Medulla oblongata (tissue), 1 donor: Measurements from ENCODE around the gene SCNN1B.
"Not testable (repeated sequence)": the region's sequence is repeated elsewhere in the genome, so short reads cannot be mapped to it uniquely, and the experiment has no call there.

Experiments used
- DNase-seq: peaks from one replicate; pipeline ENCODE4 v3.0.0-alpha.2; 2015; ENCODE audit errors: extremely low spot score

SCNN1B gene

DNA sequence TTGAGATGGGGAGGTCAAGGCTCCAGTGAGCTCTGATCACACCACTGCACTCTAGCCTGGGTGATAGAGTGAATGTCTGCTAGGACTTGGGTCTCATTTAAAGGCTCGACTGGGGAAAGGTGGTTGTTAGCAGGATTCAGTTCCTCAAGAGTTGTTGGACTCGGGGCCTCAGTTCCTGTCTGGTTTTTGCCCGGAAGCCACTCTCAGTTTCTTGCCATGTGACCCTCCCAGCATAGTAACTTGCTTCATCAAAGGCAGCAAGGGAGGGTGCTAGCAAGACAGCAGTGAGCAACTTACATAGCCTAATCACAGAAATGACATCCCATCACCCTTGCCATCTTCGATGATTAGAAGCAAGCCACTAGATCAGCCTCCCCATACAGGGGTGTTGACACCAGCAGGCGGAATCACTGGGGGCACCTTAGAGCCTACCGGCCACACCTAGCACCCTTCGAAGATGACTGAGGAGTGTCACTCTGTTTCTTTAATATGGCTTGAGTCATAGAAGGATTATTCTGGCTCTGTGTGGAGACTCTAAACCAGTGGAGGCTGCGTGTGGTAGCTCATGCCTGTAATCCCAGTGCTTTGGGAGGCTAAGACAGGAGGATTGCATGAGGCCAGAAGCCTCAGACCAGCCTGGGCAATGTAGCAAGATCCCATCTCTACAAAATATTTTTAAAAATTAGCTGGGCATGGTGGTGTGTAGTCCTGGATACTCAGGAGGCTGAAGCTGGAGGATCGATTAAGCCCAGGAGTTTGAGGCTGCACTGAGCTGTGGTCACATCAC is 13.2 kb upstream of the SCNN1B start:
- DNase-seq, result no peak

DNA sequence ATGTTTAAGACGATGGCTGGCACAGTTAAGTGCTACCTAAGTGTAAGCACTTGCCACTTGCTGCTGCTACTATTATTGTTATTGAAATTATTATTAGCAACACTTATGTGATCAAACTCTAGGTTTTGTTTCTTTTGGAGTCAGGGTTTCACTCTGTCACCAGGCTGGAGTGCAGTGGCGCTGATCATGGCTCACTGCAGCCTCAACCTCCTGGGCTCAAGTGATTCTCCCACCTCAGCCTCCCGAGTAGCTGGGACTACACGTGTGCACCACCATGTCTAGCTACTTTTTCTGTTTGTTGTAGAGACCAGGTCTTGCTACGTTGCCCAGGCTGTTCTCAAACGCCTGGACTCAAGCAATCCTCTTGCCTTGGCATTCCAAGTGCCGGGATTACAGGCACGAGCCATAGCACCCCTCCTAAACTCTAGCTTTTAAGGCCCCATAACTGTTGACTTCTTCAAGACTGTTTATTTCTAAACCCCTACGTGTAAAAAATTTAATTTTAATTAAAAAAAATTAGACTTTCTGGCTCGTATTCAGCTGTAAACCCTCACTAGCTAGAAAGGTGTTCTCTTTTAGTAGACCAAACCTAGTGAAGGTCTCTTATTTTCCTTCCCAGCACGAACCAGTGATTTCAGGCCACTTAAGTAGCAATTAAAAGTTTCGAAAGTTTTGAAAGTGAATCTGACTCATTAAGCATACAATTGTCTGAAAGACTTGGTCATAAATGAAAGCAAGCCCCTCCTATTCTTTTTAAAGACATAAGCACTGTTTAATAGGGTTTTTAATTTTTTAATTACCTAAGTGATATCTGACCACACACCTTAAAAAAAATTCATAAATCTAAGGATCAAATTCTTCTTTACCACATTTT is 11.7 kb upstream of the SCNN1B start:
- no peak for DNase-seq

DNA sequence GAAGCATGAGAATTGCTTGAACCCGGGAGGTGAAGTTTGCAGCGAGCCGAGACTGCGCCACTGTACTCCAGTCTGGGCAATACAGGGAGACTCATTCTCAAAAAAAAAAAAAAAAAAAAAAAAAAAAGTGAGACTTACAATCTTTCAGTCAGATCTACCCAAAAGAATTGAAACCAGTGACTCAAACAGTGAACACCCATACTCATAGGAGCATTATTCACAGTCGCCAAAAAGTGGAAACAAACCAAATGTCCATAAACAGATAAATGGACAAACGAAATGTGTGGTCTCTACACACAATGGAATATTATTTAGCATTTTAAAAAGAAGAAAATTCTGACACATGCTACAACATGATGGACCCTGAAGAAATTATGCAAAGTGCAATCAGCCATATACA is 9.1 kb upstream of the SCNN1B start:
- no peak for DNase-seq

DNA sequence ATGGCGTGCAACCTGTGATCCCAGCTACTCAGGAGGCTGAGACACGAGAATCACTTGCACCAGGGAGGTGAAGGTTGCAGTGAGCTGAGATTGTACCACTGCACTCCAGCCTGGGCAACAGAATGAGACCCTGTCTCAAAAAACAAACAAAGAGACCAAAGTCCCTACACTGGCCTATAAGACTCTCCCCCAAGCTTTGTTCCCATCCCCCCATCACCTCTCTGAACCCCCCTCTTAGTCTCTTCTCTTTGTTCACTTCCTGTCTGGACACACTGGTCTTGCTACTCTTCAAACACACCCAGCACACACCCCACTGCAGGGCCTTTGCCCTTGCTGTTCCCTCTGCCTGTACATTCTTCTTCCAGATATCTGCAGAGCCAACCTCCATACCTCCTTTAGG is 7.8 kb upstream of the SCNN1B start:
- no peak for DNase-seq

DNA sequence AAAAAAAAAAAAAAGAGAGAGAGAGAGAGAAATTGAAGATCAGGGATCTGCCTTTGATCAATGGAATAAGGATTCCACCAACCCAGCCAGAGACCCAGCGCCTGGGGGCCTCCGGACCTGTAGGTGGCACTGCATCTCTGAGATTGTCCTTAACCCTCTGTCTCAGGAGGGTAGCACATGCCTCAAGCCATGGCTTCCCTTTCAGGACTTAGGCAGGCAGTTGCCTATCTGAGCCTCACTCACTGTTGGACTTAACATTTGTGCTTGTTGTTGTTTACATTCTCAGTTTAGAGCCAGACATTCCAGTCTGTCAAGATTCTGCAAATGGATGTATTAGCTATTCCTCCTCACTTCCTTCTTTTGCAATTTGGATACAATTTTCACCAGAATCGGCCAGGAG is 5.1 kb upstream of the SCNN1B start:
- no peak for DNase-seq

DNA sequence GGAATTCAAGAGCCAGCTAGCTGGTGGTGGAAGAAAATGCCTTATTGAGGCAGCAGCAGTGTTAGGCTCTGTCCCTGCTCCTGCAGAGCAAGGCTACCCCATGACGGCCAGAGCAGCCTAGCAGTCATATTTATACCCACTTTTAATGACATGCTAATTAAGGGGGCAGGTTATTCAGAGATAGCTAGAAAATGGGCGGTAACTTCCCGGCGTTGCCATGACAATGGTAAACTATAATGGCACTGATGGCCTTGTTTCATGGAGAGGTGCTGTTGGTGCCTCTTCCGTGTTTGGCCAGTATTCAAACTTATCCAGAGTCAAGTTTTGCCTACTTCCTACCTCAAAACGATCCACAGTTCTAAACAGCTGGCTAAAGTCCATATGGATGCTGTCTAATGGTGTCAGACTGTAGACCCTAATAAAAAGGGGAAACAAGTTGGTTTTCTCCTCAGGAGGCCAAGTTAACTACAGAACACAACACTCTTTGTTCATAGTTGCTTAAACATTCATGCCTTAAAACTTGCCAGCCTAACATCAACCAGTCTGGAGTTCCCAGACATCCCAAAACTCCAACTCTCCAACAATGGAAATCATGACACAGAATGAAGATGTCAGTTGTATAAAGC is 3.7 kb upstream of the SCNN1B start:
- no peak for DNase-seq

DNA sequence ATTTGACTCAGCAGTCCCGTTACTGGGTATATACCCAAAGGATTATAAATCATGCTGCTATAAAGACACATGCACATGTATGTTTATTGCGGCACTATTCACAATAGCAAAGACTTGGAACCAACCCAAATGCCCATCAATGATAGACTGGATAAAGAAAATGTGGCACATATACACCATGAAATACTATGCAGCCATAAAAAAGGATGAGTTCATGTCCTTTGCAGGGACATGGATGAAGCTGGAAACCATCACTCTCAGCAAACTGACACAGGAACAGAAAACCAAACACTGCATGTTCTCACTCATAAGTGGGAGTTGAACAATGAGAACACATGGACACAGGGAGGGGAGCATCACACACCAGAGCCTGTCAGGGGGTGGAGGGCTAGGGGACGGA is 2.3 kb upstream of the SCNN1B start:
- not testable (repeated sequence) for DNase-seq

DNA sequence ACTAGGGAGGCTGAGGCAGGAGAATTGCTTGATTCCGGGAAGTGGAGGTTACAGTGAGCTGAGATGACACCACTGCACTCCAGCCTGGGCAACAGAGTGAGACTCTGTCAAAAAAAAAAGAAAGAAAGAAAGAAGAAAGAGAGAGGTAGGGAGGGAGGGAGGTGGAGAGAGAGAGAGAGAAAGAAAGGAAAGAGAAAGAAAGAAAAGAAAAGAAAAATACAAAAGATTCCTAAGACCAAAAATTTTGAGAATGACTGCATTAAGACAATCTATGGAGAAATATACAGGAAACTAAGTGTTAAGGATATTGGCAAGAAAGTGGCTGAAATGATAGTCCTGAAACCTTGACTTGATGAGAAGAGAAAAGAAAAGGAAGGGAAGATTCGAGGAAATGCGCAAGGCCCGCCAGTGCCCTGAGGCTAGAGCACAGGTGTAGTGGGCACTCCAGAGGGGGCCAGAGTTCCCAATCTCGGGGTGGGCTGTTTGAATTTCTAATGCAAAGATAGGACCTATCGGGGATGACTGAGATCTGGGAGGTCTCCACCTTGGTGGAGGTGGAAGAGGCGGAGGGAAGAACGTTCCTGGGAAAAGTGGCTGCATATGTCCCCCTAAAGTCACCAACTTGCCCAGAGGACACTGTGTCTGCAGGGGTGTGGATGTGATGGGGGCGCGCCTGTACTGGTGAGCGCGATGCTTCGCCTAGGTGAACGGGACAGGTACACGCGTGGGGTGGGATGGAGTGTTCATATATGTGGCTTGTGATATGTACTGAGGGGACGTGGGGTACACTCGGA is 654 bp upstream of the SCNN1B start:
- DNase-seq, result no peak

DNA sequence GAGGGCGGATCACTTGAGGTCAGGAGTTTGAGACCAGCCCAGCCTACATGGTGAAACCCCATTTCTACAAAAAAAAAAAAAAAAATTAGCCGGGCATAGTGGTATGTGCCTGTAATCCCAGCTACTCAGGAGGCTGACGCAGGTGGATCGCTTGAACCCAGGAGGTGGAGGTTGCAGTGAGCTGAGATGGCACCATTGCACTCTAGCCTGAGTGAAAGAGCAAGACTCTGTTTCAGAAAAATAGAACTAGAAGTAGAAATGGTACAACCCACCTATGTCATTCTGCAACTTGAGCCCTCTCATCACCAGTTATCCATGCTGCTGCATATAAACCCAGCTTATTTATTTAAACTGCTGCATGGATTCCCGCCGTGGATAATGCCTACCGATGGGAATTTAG is 1.6 kb downstream of the SCNN1B start:
- no peak for DNase-seq

DNA sequence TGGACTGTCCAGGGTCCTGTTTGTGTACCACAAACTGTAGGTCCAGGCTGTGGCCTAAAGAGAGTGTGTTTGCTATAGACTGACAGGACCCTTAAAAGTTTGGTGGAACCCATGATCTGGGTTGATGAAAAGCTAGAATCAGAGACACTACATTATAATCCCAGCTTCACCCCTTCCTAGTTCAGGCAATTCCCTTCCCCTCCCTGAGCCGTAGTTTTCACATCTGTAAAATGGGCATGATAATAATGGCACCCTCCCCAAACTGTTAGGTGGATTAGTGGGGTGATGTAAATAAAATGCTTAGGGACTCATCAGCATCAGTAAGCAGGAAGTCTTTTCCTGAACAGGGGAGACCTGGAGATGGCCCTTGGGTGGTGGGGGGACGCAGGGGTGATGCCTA is 2.5 kb downstream of the SCNN1B start:
- no peak for DNase-seq

DNA sequence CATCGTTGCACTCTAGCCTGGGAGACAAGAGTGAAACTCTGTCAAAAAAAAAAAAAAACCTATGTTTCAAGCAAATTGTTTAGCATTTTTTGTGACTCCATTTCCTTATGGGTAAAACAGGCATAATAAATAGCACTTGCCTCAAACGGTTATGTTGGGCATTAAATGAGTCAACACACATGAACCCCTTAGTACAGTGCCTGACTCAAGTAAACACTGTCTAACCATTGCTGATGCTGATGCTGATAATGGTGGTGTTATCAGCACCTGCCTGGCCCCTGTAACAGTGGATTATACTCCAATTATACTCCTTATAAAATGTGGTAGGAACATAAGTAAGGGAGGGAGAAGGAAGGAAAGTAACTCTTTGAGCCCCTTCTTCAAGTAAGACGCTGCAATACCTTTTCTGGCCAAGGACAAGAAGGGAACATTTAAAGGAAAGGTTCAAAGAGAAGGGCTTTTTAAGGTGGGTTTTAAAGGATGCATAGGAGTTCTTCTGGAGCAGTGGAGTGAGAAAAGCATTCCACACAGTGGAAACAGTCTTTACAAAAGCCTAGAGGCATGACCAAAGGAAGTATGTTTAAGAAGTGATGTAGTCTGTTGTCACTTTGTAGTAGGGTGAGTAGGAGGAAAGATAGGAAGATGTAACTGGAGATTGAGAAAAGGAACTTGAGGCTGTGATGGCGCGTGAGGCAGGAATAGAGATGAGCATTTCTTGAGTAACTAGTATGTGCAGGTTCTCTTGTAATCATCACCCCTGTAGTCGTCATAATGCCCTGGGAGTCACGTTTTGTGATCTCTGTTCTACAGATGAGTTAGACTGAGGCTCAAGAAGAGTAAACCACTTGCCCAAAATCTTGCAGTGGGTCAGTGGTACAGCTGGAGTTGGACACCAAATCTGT is 4.3 kb downstream of the SCNN1B start:
- no peak for DNase-seq

DNA sequence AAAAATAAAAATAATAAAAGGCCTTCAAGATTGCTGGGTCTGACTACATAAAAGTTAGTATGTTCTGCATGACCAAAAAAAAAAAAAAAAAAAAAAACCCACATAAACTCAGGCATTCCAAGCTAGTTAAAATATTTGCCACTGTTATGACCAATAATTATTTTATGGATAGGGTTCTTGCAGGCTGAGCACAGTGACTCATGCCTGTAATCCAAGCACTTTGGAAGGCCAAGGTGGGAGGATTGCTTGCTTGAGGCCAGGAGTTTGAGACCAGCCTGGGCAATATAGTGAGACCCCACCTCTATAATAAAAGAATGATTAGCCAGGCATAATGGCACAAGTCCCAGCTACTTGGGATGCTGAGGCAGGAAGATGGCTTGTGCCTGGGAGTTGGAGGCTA is 8.1 kb downstream of the SCNN1B start:
- no peak for DNase-seq

DNA sequence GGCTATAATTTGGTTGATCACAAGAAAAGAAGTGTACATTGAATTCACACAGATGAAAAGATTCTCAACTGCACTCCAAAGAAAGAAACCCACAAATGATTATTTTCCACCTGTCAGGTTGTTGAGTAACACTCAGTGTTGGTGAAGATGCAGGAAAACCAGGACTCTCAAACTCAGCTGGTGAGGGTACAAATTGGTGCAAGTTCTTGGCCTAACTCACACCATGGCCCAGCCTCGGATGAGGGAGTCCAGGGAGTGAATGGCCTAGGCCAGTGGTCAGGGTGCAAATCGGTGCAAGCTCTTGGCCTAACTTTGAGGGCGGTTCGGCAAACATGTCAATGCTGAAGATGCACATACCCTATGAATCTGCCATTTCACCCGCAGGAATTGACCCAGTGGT is 8.6 kb downstream of the SCNN1B start:
- no peak for DNase-seq

DNA sequence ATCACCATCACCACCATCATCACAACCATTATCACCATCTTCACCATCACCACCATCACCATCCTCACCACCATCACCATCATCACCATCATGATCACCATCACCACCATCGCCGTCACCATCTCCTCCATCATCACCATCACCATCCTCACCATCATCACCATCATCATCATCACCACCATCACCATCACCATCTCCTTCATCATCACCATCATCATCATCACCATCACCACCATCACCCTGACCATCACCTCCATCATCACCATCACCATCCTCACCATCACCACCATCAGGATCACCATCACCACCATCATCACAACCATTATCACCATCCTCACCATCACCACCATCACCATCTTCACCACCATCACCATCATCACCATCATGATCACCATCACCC is 14.1 kb downstream of the SCNN1B start:
- DNase-seq, result no peak

DNA sequence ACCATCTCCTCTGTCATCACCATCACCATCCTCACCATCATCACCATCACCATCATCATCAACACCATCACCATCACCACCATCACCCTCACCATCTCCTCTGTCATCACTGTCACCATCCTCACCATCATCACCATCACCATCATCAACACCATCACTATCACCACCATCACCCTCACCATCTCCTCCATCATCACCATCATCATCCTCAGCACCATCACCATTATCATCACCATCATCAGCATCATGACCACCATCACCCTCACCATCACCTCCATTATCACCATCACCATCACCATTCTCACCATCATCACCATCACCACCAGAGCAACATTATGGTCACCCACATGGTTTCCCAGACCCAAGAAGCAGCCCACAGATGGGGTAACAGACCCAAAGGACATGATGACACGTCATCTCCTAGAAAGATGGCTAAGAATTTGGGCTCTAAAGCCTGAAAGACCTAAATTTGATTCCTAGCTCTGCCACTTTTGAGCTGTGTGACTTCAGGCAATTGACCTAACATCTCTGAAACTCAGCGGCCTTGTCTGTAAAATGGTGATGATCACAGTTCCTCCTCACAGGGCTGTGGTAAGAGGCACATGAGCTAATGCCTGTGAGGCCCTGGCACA is 14.6 kb downstream of the SCNN1B start:
- DNase-seq, result no peak

DNA sequence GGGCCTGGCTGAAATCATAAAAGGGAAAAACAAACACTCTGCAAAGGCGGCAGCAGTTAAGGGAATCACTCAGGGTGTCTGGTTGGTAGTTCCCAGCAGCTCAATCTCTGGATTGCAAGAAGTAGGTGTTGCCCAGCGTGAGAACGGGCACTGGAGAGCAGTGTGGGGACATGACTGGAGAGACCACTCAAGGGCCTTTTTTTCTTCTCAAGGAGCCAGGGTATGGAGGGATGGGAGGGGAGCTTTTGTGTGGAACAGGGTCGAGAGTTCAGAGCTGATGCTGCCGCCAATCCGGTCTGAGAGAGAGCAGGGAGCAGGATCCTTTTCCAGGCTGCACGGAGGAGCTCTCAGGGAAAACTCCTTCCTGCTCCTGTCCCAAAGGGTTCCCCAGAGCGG is 15.2 kb downstream of the SCNN1B start:
- no peak for DNase-seq

DNA sequence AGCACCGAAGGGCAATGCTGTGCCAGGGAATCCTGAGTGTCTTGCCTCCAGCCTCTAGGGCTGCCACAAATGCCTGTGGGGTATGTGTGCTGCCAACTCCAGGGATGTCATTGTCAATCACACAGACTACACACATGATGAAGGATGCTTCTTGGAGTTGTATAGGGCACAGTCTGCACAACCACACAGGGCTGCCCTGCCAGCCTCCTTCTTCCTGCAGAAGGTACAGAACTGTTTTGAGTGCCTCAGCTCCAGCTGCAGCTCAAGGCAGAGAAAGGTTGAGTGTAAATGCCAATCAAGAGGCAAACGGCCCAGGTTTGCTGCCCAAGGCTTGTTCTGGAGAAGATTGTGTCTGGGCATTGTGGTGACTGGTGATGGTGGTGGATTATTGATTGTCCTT is 15.6 kb downstream of the SCNN1B start:
- no peak for DNase-seq

DNA sequence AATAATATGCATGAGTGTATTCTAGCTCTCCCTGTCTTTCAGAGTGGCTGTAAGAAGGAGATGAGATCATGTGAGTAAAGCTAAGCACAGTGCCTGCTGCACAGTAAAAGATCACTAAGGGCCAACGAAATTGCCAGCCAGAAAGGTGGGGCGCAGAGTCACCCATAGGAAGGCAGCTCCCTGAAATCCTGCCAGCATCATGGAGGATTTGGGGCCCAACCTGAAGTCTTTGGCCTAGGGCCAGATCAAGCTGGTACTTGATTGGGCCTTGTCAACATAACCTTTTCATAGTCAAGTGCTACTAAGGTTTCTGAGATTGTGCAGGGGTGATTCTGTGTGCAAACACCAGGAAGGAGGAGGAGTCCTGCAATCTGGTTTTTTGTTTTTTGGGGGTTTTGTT is 16.5 kb downstream of the SCNN1B start:
- no peak for DNase-seq

DNA sequence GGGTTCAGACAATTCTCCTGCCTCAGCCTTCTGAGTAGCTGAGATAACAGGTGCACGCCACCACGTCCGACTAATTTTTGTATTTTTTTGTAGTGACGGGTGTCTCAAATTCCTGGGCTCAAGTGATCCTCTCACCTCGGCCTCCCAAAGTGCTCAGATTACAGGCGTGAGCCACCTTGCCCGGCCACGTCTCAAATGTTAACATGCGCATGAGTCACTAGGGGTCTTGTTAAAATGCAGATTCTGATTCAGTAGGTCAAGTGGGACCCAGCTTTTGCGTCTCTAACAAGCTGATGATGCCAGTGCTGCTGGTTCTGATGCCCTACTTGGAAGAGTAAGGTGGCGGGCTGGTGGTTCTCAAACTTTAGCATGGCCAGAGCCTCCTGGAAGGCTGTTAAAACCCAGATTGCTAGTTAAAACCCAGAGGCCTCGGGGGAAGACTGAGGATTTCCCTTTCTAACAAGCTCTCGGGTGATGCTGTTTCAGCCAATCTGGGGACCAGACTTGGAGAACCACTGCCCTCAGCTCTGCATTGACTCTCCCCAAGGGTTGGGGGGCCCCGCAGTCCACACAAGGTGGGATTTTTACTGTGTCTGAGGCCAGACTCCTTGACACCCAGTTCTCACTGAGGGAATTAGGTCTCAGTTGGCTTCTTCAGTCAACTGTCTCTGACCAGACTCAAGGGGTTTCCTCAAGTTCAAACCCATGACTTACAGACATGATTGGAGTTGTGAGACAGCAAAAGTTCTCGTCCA is 17.9 kb downstream of the SCNN1B start:
- no peak for DNase-seq

DNA sequence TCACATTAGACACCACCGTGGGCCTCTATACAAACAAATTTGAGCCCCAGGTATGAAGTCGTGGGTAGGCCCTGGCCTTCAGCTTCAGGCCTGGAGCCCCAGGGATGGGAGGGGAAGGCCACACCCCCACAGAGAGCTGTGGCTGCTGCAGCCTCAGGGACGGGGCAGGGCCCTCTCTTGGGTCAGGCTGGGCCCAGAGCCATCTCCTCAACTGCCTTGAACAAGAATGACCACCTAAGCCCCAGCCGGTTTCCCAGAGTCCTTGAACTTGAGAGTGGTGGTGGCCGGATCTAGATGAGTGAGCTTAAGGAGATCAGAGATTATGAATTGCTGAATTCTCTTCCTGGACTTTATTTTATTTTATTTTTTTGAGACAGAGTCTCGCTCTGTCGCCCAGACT is 18.6 kb downstream of the SCNN1B start:
- DNase-seq, result no peak
